WTC11 (cell line): ENCODE results near the gene FBN2. TPM values are rescaled to one million over a fixed set of nuclear protein-coding genes. Genes with fewer than 3 reads are reported as not detected.

Experiments
- ATAC-seq: fragments of 200-7000 bp; cut with Tn5 transposase; 2 replicates; pipeline ENCODE4 v1.10.0; 2021; ENCODE audit warnings: mild to moderate bottlenecking, moderate library complexity
- CTCF ChIA-PET: fragments of 300-600 bp; sonication (Branson Sonifier 250); formaldehyde crosslinking; loops from one replicate; lab custom pipeline; 2021; ENCODE audit warnings: antibody characterized with exemption; lab: Charles Lee
- POLR2A ChIA-PET: fragments of 350-600 bp; sonication (Branson Sonifier 250); formaldehyde crosslinking; loops from one replicate; lab custom pipeline; 2021; ENCODE audit warnings: antibody characterized with exemption; lab: Charles Lee
- DNase-seq: peaks from one replicate; pipeline ENCODE4 v3.0.0; 2021; ENCODE audit warnings: low spot score
- H3K27ac Mint-ChIP-seq: 2 replicates; pipeline ENCODE4 v1.8.0; 2021; ENCODE audit warnings: mixed read lengths
- H3K27me3 Mint-ChIP-seq: 2 replicates; pipeline ENCODE4 v1.8.0; 2021; ENCODE audit warnings: low read depth, mild to moderate bottlenecking, moderate library complexity, mixed read lengths
- H3K36me3 Mint-ChIP-seq: 2 replicates; pipeline ENCODE4 v1.8.0; 2021; ENCODE audit warnings: mixed read lengths
- H3K4me1 Mint-ChIP-seq: 2 replicates; pipeline ENCODE4 v1.8.0; 2022; ENCODE audit warnings: mixed read lengths
- H3K4me3 Mint-ChIP-seq: 2 replicates; pipeline ENCODE4 v1.8.0; 2021; ENCODE audit warnings: mild to moderate bottlenecking, moderate library complexity, mixed read lengths
- H3K9me3 Mint-ChIP-seq: 2 replicates; pipeline ENCODE4 v1.8.0; 2021; ENCODE audit warnings: mixed read lengths
- CREM ChIP-seq: sonication (generic); formaldehyde crosslinking; IDR thresholded peaks from 2 replicates; pipeline ENCODE4 v1.8.1; 2022; ENCODE audit warnings: mild to moderate bottlenecking, missing genetic modification reagents, moderate library complexity
- ELF4 ChIP-seq: sonication (generic); formaldehyde crosslinking; IDR thresholded peaks from 2 replicates; pipeline ENCODE4 v1.8.1; 2022; ENCODE audit warnings: low read depth, mild to moderate bottlenecking, moderate library complexity, missing genetic modification reagents
- FOXJ3 ChIP-seq: sonication (generic); formaldehyde crosslinking; IDR thresholded peaks from 2 replicates; pipeline ENCODE4 v1.9.0; 2021; ENCODE audit warnings: missing genetic modification reagents, mild to moderate bottlenecking, borderline replicate concordance
- FOXP1 ChIP-seq: sonication (generic); formaldehyde crosslinking; IDR thresholded peaks from 2 replicates; pipeline ENCODE4 v1.8.0; 2022; ENCODE audit warnings: missing genetic modification reagents, mild to moderate bottlenecking, moderate library complexity, borderline replicate concordance
- GABPB1 ChIP-seq: sonication (generic); formaldehyde crosslinking; IDR thresholded peaks from 2 replicates; pipeline ENCODE4 v1.8.1; 2023; ENCODE audit warnings: mild to moderate bottlenecking, missing genetic modification reagents
- HMGXB4 ChIP-seq: sonication (generic); formaldehyde crosslinking; IDR thresholded peaks from 2 replicates; pipeline ENCODE4 v1.8.1; 2023; ENCODE audit warnings: mild to moderate bottlenecking, moderate library complexity, missing genetic modification reagents
- JUN ChIP-seq: sonication (generic); formaldehyde crosslinking; IDR thresholded peaks from 2 replicates; pipeline ENCODE4 v1.8.0; 2023; ENCODE audit warnings: mild to moderate bottlenecking, missing genetic modification reagents
- MLX ChIP-seq: sonication (generic); formaldehyde crosslinking; IDR thresholded peaks from 2 replicates; pipeline ENCODE4 v1.8.1; 2023; ENCODE audit warnings: mild to moderate bottlenecking, missing genetic modification reagents, moderate library complexity
- NR2C2 ChIP-seq: sonication (generic); formaldehyde crosslinking; IDR thresholded peaks from 2 replicates; pipeline ENCODE4 v1.8.0; 2022; ENCODE audit warnings: mild to moderate bottlenecking, missing genetic modification reagents
- OVOL2 ChIP-seq: fragments of 250-450 bp; sonication (Bioruptor Pico); IDR thresholded peaks from 2 replicates; pipeline ENCODE4 v1.9.0; 2021; ENCODE audit warnings: mild to moderate bottlenecking, borderline replicate concordance
- PRDM15 ChIP-seq: sonication (generic); formaldehyde crosslinking; IDR thresholded peaks from 2 replicates; pipeline ENCODE4 v1.8.0; 2022; ENCODE audit warnings: missing genetic modification reagents
- PRRX2 ChIP-seq: fragments of 250-450 bp; sonication (Bioruptor Pico); IDR thresholded peaks from 2 replicates; pipeline ENCODE4 v1.8.0; 2021; ENCODE audit warnings: mild to moderate bottlenecking
- SP1 ChIP-seq: sonication (generic); formaldehyde crosslinking; conservative IDR thresholded peaks from 2 replicates; pipeline ENCODE4 v1.8.1; 2022; ENCODE audit warnings: missing genetic modification reagents
- ZBTB21 ChIP-seq: sonication (generic); formaldehyde crosslinking; IDR thresholded peaks from 2 replicates; pipeline ENCODE4 v1.8.1; 2023; ENCODE audit warnings: mild to moderate bottlenecking, missing genetic modification reagents, borderline replicate concordance
- ZMAT4 ChIP-seq: fragments of 250-450 bp; sonication (Bioruptor Pico); IDR thresholded peaks from 2 replicates; pipeline ENCODE4 v1.9.0; 2021; ENCODE audit warnings: mild to moderate bottlenecking
- ZNF121 ChIP-seq: sonication (generic); formaldehyde crosslinking; IDR thresholded peaks from 2 replicates; pipeline ENCODE4 v1.8.0; 2023; ENCODE audit warnings: missing genetic modification reagents
- ZNF219 ChIP-seq: sonication (generic); formaldehyde crosslinking; IDR thresholded peaks from 2 replicates; pipeline ENCODE4 v1.8.0; 2023; ENCODE audit warnings: missing genetic modification reagents, mild to moderate bottlenecking, borderline replicate concordance
- ZNF425 ChIP-seq: fragments of 250-450 bp; sonication (Bioruptor Pico); conservative IDR thresholded peaks from 2 replicates; pipeline ENCODE4 v1.9.0; 2021; ENCODE audit warnings: mild to moderate bottlenecking
- total RNA-seq: library from RNA; stranded (reverse); gene quantifications from 3 replicates; pipeline ENCODE4 v1.2.3, GENCODE V29; 2021
- TF ChIP-seq, protein P1 (sequence below): sonication (generic); formaldehyde crosslinking; IDR thresholded peaks from 2 replicates; pipeline ENCODE4 v1.8.1; 2023; ENCODE audit warnings: mild to moderate bottlenecking, missing genetic modification reagents, moderate library complexity

Gene FBN2
- total RNA-seq, 1 experiment from 2014 or later, result 56.7 TPM

DNA sequence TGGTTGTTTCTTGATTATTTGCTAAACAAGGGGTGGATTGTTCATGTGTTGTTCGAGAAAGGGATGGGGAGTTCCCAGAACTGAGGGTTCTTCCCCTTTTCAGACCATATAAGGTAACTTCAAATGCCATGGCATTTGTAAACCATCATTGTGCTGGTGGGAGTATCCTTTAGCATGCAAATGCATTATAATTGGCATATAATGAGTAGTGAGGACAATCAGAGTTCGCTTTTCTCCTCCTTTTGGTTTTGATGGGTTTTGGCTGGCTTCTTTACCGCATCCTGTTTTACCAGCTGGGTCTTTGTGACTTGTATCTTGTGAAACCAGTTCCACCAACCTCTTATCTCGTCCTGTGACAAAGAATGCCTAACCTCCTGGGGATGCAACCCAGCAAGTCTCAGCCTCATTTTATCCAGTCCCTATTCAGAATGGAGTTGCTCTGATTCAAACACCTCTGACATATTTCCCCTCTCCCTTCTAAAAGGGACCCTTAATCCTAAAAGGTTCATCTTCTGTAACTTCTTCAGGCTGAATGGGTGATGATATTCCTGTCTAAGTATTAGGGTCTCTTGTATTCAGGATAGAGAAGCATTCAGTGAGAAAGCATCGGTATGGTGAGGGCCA, 8.7 kb upstream of the FBN2 start:
- ChIA-PET CTCF (interaction anchor here (0.8 to 1.0 kb wide), 2 partner anchors 9 to 10 kb away, joined by 3 read pairs; partner anchors contain the start of gene FBN2), POLR2A (no interaction called here)
- Mint-ChIP-seq H3K27ac (peak overlapping the region; percentile 78), H3K4me3 (no peak overlapping the region), H3K27me3 (0 out of 2 replicates have a peak, but pooled peaks cover 5% of the 10 kb centered on the region), H3K36me3 (peaks cover 11% of the 10 kb centered on the region), H3K4me1 (peaks cover 11% of the 10 kb centered on the region), H3K9me3 (peaks cover 26% of the 10 kb centered on the region)
- ATAC-seq, result peak; percentile 94
- TF ChIP-seq ZNF219 (CRISPR knock-in tag) (no peak), ELF4 (CRISPR knock-in tag) (no peak), HMGXB4 (CRISPR knock-in tag) (no peak), ZMAT4 (CRISPR knock-in tag) (no peak), ZNF121 (CRISPR knock-in tag) (no peak), PRRX2 (CRISPR knock-in tag) (no peak), ZNF425 (CRISPR knock-in tag) (no peak), FOXJ3 (no peak), ZBTB21 (CRISPR knock-in tag) (no peak), SP1 (CRISPR knock-in tag) (no peak), MLX (CRISPR knock-in tag) (no peak), GABPB1 (CRISPR knock-in tag) (no peak), FOXP1 (CRISPR knock-in tag) (no peak), PRDM15 (CRISPR knock-in tag) (no peak)
- TF ChIP-seq, protein P1, sequence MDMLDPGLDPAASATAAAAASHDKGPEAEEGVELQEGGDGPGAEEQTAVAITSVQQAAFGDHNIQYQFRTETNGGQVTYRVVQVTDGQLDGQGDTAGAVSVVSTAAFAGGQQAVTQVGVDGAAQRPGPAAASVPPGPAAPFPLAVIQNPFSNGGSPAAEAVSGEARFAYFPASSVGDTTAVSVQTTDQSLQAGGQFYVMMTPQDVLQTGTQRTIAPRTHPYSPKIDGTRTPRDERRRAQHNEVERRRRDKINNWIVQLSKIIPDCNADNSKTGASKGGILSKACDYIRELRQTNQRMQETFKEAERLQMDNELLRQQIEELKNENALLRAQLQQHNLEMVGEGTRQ (CRISPR knock-in tag), result no peak
- no peak for DNase-seq

- Mint-ChIP-seq H3K27ac (no peak overlapping the region), H3K27me3 (peaks cover 31% of the 10 kb centered on the region), H3K36me3 (peaks cover 11% of the 10 kb centered on the region), H3K9me3 (peaks cover 26% of the 10 kb centered on the region), H3K4me1 (peaks cover 8% of the 10 kb centered on the region), H3K4me3 (no peak overlapping the region)
- ATAC-seq, result no peak
- POLR2A ChIA-PET, result no interaction called here
- no peak for DNase-seq
- CTCF ChIA-PET, result no interaction called here
- TF ChIP-seq PRDM15 (CRISPR knock-in tag) (no peak), NR2C2 (CRISPR knock-in tag) (no peak), ZBTB21 (CRISPR knock-in tag) (no peak), JUN (CRISPR knock-in tag) (no peak), CREM (CRISPR knock-in tag) (no peak), ELF4 (CRISPR knock-in tag) (no peak), ZNF121 (CRISPR knock-in tag) (no peak), OVOL2 (CRISPR knock-in tag) (no peak)
Observed at GRCh38 chr5:128541385-128541784, 3.3 kb upstream of the FBN2 start.
